NCI-H2196 treated with DMSO at 0.1 percent for 48 hours (cell line): ENCODE data around the gene DNAJB1.
"Not testable (repeated sequence)": the region's sequence is repeated elsewhere in the genome, so short reads cannot be mapped to it uniquely, and the experiment has no call there.

Source experiments
- DNase-seq: peaks from one replicate; lab custom pipeline; 2025; ENCODE audit not compliant: unreplicated experiment; lab: John Stamatoyannopoulos, UW

The DNAJB1 gene

DNA sequence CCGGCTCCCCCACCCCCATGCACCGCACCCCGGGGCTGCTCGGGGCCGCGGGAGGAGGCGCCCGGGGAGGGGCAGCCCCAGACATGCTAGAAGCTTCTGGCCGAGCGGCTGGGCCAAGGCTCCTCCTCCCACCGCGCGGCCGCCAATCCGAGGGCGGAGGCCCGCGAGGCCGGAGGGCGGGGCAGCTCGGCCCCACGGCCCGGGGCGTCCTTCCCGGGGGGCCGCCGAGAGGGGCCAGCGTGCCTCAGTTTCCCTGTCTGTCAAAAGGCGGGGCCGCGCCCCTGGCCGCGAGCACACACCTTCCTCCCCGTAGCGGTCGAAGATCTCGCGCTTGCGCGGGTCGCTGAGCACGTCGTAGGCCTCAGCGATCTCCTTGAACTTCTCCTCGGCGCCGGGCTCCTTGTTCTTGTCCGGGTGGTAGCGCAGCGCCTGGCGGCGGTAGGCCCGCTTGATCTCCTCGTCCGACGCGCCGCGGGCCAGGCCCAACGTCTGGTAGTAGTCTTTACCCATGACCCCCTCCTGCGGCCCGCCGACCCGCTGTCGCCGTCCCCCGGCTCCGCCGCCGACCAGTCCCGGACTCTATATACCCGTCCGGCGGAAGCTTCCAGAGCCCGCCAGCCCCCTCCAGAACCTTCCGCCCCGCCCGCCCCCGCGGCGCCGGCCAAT is at the start of gene DNAJB1:
TSS of gene DNAJB1 (minus strand) at position 558 of the 666 bp plus-strand sequence. CDS start at position 510, 48 bp downstream.
- peak; percentile 37 for DNase-seq

DNA sequence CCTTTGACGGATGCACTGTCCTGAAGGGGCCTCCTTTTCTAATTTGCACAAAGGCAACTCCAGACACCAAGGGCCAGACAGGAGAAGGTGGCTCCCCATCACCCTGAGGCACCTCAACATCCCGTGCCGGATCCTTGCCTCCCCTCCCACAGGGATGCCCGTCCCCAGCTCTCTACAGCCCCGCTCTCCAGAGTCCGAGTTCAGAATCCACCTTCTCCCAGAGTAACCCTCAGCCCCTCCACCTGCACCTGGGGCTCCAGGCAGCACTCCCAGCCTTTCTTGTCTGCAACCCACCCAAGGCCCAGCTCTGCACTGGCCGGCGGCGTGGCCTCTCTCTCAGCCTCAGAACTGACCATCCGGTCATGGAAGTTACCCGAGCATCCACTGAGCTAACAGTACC is 48.9 kb upstream of the DNAJB1 start:
- DNase-seq, result no peak

DNA sequence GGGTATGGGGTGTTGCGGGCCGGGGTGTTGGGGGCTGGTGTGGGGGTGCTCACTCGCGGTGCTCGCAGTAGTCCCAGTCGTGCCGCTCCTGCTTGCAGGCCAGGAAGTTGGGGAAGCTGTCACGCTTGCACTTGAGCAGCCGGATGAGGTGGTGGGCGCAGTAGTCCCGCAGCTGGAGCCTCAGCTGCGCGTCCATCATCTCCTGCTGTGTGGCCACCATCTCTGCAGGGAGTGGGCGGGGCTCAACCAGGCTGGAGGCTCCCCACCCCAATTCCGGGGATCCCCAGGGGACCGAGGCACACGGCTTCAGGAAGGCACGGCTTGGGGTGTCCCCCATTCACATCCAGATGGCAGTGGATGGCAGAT is 48.5 kb upstream of the DNAJB1 start:
- no peak for DNase-seq

DNA sequence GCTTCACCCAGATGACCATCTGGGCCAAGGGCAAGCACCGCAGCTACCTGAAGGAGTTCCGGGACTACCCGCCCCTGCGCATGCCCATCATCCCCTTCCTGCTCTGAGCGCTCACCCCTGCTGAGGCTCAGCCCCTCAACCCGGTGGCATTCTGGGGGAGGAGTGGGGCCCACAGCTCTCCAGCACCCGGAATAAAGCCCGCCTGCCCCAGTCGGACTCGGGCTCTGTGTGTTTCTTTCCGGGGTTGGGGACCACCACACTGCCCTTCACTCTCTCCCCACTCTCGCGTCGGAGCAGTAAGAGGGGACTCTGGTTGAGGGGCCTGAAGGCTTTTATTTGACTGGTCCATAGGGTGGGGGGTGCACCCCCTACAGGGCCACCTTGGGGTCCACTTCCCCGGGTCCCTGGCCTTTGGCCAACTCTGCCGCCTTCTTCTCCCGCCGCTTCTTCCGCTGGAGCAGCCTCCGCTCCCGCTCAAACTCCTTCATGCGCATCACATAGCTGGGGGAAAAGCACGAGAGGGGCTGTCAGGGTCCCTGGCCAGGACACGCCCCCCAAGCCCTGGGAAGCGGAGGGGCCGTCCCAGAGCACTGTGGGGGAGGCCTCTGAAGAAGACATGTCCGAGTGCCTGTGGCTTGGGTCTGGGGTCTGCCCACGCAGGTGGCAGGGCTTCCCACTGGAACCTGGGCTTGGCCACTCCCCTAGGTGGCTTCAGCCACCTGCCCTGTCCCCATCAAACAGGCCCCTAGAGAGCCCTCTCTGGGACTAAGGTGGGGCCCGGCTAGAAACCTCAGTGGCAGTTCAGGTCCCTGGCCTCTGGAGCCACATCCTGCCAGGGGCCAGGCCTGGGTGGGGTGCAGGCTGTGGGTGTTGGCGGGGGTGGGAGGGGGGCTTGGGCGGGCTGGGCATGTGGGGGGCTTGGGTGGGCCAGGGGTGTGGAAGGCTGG is 47.8 kb upstream of the DNAJB1 start:
- no peak for DNase-seq

DNA sequence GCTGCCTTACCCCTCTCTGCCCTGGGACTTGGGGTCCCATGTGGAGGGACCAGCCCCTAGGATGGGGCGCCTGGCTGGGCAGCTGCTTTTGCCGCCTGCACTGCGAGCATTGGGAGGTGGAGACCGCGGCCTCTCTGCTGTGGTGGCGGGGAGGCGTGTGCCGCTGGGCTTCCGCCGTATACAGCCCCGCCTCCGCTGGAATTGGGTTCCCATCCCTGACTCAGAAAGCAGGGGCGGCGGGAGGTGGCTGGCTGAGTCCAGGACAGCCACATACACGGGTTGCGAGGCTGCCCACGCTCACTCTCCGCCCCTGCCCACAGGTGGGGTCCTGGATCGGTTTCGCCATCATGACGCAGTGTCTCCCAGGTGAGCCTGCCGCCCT is 47.1 kb upstream of the DNAJB1 start:
- DNase-seq, result no peak

DNA sequence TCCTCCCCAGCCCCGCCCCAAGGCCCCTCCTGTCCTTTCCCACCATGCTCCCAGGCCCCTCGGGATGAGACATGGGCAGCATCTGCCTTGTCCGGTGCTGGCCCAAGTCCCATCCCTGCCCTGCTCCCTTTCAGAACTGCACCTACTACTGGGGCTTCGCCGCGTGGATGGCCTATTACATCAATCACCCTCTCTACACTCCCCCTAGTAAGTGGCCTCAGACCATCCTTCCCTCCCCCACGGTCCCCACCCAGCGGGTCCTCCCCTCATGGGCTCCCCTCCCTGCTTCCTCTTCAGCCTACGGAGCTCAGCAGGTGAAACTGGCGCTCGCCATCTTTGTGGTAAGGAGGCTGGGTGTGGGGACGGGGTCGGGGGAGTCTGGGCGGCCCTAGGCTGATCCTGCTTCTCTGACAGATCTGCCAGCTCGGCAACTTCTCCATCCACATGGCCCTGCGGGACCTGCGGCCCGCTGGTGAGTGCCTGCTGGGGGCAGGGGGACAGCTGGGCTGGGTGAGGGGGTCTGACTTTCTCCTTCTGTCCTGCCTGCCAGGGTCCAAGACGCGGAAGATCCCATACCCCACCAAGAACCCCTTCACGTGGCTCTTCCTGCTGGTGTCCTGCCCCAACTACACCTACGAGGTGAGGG is 46.6 kb upstream of the DNAJB1 start:
- not testable (repeated sequence) for DNase-seq

DNA sequence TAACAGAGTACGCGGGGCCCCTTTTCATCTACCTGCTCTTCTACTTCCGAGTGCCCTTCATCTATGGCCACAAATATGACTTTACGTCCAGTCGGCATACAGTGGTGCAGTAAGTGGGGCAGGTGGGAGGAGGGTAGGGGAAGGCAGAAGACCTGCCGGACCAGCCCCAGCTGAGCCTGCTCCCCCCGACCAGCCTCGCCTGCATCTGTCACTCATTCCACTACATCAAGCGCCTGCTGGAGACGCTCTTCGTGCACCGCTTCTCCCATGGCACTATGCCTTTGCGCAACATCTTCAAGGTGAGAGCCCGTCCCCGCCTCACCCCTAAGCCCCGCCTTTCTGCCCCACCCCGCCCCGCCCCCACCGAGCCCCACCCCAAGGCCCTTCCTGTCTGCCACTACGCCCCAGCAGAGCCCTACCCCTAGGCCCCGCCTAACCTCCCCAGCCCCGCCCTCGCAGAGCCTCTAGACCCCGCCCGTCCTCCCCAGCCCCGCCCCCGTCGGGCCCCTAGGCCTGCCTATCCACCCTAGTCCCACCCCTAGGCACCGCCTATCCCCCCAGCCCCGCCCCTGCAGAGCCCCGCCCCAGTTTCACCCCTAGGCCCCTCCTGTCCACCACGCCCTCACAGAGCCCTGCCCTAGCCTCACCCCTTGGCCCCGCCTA is 45.9 kb upstream of the DNAJB1 start:
- DNase-seq, result no peak

DNA sequence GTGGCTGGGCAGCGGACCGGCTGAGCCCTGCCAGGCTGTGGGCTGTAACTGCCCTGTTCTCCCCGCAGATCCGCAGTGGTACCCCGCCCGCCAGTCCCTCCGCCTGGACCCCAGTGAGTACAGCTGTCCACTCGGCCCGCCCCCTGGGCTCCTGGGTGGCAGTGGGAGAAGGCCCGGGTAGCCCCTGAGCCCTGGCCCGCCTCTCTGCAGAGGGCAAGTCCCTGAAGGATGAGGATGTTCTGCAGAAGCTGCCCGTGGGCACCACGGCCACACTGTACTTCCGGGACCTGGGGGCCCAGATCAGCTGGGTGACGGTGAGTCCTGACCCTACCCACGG is 45.4 kb upstream of the DNAJB1 start:
- DNase-seq, result no peak

DNA sequence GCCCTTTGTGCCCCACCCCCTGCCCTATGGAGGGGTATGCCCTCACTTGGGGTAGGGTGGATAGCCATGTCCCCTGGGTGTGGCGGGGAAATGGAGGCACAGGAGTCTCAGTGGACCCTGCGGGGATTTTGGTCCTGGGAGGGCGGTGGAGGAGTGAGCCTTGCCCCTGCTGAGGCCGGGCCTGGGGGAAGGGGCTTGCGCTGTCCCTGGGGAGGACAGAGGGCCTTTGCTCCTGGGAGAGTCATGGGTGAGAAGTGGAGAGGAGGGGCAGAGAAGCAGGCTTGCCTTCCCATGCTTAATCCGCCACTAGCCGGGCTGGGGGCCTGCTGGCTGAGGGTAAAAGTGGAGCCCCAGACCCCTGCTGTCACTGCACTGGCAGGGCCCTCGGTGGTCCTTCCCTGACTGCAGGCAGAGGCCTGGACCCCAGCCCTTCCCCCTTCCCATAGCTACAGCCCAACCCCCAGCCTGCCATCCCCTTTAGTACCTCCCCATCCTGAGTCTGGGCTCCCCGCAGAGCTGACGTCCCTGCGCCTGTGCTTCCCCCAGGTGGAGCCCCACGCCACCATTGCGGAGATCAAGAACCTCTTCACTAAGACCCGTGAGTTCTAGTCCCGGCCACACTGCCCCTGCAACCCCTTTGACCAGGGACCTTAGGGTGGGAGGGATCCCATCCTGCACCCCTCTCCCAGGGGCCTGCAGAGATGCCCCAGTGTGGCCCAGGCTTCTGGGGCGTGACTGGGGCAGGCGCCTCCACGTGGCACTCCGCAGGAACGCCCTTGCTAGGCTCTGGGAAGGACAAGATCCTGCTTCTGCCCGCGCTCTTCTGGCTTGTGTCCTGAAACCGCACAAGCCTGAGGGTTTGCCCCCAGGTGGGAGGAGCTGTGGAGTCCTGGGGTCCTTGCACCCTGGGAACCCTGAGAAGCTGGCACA is 44.7 kb upstream of the DNAJB1 start:
- no peak for DNase-seq

DNA sequence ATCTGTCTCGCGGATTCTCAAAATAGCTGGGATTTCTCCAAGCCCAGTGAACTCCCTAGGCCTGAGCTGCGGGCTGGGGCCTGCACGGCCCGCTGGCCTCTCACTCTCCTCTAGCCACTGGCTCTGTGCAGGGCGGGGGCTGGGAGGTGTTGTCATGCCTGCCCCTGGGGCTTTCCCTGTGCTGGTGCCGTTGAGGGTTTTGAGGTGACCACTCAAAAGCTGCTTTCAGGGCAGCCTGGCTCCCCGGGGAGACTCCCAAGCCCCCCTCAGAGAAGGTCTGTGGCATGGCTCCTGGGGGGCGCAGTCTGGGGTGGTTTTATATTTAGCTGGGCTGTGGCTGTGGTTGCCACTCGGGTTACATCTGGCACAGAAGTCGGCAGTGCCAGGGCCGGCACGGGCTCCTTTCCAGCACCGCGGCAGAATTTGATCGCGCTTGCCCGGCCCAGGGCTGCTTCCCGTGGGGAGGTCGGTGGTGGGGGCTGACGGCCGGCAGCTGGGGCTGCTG is 43.7 kb upstream of the DNAJB1 start:
- DNase-seq, result peak; percentile 64

DNA sequence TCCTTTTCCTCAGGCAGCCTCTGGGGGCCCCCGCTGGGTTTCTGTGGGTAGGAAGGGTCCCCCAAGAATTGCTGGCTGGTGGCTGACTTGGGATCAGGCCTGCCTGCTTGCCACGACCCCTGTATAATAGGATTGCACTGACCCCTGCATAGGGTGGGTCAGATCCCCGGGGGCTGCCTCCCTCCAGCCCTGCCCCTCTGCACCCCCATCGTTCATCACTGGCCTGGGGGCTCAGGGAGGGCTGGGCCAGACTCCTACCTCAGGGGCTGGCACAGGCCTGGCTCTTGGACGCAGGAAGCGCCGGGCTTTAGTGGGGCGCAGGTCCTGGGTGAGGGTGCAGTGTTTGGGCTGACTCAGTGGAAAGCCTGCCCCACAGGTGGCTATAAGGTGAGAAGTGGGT is 43.1 kb upstream of the DNAJB1 start:
- DNase-seq, result no peak

DNA sequence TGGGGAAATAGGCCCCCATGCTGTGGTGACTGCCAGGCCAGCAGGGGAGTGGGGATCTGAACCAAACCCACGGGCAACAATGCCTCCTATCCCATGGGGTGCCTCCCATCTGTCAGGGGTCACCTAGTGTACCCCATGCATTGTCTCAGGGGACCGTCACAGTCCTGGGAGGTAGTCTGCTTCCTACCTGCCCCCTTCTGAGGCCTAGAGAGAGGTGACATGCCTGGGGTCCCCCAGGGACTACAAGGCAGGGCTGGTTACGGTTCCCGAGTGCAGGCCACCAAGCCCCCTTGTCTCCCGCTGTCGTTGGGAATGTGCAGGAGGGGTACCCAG is 42.5 kb upstream of the DNAJB1 start:
- DNase-seq, result no peak

DNA sequence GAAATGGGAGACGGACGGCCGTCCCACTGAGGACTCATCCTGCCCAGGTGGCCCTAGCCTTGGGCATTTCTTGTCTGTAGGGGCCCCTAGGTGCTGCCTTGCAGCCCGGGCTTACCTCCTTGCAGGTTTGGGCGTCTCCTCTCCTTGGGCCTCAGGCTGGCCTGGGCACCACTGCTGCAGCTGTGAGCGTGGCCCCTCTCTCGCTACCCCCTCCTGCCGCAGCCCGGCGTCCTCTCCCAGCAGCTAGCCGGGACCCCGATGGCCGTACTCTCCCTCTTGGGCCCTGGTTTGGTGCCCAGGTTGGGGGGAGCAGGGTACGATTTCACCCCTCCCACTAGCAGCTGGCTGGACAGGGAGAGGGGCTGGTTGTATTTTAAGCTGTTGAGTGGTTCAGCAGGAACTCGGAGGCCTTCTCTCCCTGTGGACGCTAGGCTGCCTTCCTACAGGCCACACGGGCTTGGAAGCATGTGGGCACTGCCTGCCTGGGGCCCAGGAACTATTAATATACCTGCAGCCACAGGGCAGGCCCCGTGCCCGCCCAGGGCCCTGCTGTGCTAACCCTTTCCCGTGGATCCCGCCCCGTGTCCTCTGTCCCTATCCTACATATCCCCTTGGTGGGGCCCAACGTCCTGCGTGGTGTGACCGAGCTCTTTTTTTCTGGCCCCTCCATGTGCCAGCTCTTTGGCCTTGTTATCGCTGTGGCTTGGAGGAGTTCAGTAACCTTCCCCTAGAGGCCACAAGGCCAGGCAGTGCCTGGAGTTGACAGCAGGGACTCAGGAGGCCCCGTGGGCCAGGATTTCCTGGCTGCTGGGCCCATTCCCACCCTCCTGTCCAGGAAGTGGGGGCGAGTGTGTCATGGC is 41.9 kb upstream of the DNAJB1 start:
- DNase-seq, result no peak

DNA sequence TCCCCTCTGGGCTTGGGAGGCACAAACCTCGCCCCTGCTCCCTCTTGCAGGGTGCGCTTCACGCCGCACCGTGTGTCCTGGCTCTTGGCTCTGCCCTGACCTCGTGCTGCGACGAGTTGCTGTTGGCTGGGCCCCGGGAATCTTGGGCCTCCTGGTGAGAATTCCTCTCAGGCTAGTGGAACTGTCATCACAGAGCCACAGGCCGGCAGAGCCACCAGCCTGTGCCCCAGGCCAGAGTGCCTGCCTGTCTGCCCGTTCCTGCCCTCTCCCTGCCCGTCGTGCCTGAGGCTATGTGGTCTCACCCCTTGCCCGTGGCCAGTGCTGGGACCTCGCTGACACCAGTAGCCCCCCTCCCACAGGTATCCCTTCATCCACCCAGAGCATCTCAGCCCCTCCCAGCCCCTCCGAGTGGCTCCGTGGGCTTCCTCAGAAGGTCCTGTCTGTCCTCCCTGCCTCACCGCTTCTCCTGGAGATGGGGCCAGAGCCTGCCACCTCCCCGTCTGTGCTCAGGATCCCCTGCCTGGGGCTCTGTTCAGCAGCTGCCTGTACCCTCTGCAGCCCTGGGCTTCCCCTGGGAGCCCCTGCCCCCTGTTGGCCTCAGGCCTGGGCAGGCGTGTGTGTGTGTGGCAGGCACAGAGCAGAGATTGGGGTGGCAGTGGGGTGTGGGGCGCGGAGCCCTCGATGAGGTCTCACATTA is 40.3 kb upstream of the DNAJB1 start:
- no peak for DNase-seq

DNA sequence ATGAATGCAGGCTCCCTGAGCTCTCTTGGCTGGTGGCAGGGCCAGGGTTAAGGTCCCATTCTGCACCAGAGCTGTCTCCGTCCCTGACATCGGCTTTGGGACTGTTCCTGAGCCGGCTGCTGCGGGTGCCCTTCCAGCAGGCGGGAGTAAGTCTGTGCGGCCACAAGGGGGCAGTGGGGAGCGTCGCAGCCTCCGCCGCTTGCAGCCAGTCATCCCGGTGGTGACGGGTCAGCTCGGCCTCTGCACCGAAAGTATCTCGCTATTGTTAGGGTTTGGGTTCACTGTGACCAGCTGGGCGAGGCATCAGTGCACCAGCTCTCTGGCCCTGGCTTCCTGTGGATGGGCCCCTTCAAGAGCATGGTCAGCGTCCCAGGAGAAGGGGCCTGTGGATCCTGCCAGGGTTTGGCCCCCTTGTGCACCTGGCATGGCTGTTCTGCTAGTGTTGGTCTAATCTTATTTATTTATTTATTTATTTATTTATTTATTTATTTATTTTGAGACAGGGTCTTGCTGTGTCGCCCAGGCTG is 38.5 kb upstream of the DNAJB1 start:
- no peak for DNase-seq

DNA sequence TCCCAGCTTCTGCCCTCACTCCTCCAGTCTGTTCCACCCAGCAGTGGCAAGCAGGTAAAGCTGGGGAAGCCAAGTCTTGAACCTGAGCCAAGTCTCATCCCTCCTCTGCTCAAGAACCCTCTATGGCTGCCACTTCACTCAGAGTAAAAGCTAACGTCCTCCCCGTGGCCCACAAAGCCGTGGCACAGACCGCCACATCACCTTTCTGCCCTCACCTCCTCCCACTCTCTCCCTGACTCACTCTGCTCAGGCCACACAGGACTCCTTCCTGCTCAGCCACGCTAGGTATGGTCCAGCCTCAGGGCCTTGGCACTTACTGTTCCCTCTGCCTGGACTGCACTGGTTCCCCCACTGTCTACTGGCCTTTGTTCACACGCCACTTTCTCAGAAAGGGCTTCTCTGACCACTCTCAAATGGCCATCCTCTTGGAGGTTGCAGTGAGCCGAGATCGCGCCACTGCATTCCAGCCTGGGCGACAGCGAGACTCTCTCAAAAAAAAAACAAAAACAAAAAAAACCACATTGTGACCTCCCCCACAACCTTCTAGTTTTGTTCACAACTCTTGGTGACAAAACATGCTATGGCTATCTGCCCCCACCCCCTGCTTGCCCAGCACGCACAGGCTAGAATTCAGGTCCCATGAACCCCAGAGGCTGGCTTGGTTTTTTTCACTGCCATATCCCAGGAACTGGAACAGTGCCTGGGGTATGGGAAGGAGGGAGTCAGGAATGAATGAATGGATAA is 37.9 kb upstream of the DNAJB1 start:
- DNase-seq, result no peak

DNA sequence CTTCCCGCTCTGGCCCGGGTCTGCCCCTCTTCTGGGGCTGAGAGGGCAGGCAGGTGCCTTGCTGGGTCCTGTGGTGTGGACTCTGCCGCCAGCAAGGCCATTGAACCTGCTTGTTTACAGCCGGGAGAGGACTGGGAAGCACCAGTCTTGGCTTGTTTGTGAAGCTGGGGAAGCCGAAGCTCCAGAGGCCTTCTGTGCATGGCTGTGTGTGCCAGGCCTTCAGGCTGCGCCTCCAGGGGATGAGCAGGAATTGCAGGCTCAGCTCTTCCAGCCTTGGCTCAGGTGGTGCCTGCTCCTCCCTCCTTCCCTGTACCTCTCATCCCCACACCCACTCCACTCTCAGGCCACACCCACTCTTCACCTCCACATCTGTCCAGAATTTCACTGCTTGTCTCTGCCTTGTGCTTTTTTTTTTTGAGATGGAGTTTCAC is 36.2 kb upstream of the DNAJB1 start:
- peak; percentile 74 for DNase-seq

DNA sequence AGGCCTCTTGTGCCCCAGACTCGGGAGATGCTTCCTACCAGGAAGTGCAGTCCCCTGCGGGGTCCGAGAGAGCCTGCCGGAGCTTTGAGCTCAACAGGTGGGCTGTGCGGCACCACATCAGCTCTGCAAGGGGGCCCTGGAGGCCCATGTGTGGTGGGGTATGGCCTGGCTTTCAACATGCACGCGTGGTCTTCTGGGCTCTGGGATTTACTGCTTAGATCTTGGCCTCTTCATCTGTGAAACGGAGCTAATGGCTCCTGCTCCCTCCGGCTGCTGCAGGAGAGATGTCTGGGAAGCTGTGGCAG is 35.7 kb upstream of the DNAJB1 start:
- DNase-seq, result no peak
